ENCODE data around the gene CCSER1.

The CCSER1 gene

GRCh38 chr4:90127223-90127705 is at the start of gene CCSER1:
TSS of gene CCSER1 (plus strand) at chr4:90127394.
- peak in 42 of 51 donors; percentile 1 to 72 (median 33) for DNase-seq

GRCh38 chr4:90078440-90078839 is 48.8 kb upstream of the CCSER1 start:
- DNase-seq = no peak

- DNase-seq = no peak
Observed at GRCh38 chr4:90080116-90080515, 47.1 kb upstream of the CCSER1 start.

GRCh38 chr4:90081432-90082144 is 45.6 kb upstream of the CCSER1 start:
- no peak for DNase-seq

GRCh38 chr4:90082449-90082848 is 44.7 kb upstream of the CCSER1 start:
- no peak for DNase-seq

- no peak for DNase-seq
Observed at GRCh38 chr4:90084277-90084966, 42.8 kb upstream of the CCSER1 start.

GRCh38 chr4:90084967-90085295 is 42.3 kb upstream of the CCSER1 start:
- DNase-seq = no peak

GRCh38 chr4:90093526-90093925 is 33.7 kb upstream of the CCSER1 start:
- DNase-seq = no peak

- DNase-seq = no peak
Observed at GRCh38 chr4:90095000-90095399, 32.2 kb upstream of the CCSER1 start.

- DNase-seq = no peak
Observed at GRCh38 chr4:90099812-90100211, 27.4 kb upstream of the CCSER1 start.

- no peak for DNase-seq
Observed at GRCh38 chr4:90103991-90104390, 23.2 kb upstream of the CCSER1 start.

- DNase-seq = no peak
Observed at GRCh38 chr4:90105274-90105673, 21.9 kb upstream of the CCSER1 start.

- no peak for DNase-seq
Observed at GRCh38 chr4:90112715-90113114, 14.5 kb upstream of the CCSER1 start.

GRCh38 chr4:90113881-90114457 is 13.2 kb upstream of the CCSER1 start:
- DNase-seq = no peak

- no peak for DNase-seq
Observed at GRCh38 chr4:90118527-90119195, 8.5 kb upstream of the CCSER1 start.

GRCh38 chr4:90120037-90120436 is 7.2 kb upstream of the CCSER1 start:
- no peak for DNase-seq

- DNase-seq = no peak
Observed at GRCh38 chr4:90120815-90121214, 6.4 kb upstream of the CCSER1 start.

- no peak for DNase-seq
Observed at GRCh38 chr4:90121676-90122354, 5.4 kb upstream of the CCSER1 start.

- no peak for DNase-seq
Observed at GRCh38 chr4:90122355-90122748, 4.8 kb upstream of the CCSER1 start.

- DNase-seq = no peak
Observed at GRCh38 chr4:90124276-90124675, 2.9 kb upstream of the CCSER1 start.

GRCh38 chr4:90126805-90127204 is 389 bp upstream of the CCSER1 start:
- DNase-seq = peak in 1 of 51 donors; percentile 72

Measured in hypothalamus (tissue), 51 donors.